ENCODE results near the gene NLN. TPM values are rescaled to one million over a fixed set of nuclear protein-coding genes. Genes with fewer than 3 reads are reported as not detected.
"Not testable (repeated sequence)": the region's sequence is repeated elsewhere in the genome, so short reads cannot be mapped to it uniquely, and the experiment has no call there.

NLN gene
- total RNA-seq, 3 donors from 2014 or later: 12.8 to 15.7 (median 14.9) TPM

GRCh38 chr5:65767565-65767964, 45.6 kb downstream of the NLN start:
- no peak for DNase-seq (ENCODE audit: low spot score in 2 of 2)
- TF ChIP-seq POLR2A (IDR thresholded peaks at IDR 0.05): no peak
- TF ChIP-seq POLR2AphosphoS5 (IDR thresholded peaks at IDR 0.05): no peak
- no peak for TF ChIP-seq CTCF (IDR thresholded peaks at IDR 0.05)
- intact Hi-C loops (cut with DNase I; ENCODE audit: low total_unique reads): no loop called here
- Histone ChIP-seq H3K4me1 (no peaks in the 10 kb centered on the region), H3K36me3 (no peaks in the 10 kb centered on the region), H3K27me3 (no peaks in the 10 kb centered on the region), H3K9me3 (no peaks in the 10 kb centered on the region), H3K27ac (no peak overlapping the region), H3K4me3 (no peak overlapping the region)

- no peak overlapping the region for H3K4me3 ChIP-seq
- intact Hi-C loops (cut with DNase I; ENCODE audit: low total_unique reads): no loop called here
- DNase-seq (ENCODE audit: low spot score in 2 of 2): no peak
- no peaks in the 10 kb centered on the region for H3K4me1 ChIP-seq
- no peaks in the 10 kb centered on the region for H3K36me3 ChIP-seq
- H3K27ac ChIP-seq: no peak overlapping the region
- TF ChIP-seq POLR2A (IDR thresholded peaks at IDR 0.05) (no peak), POLR2AphosphoS5 (IDR thresholded peaks at IDR 0.05) (no peak), CTCF (IDR thresholded peaks at IDR 0.05) (no peak)
- H3K9me3 ChIP-seq: no peaks in the 10 kb centered on the region
- no peaks in the 10 kb centered on the region for H3K27me3 ChIP-seq
Observed at GRCh38 chr5:65768723-65769346, 46.8 kb downstream of the NLN start.

DNA sequence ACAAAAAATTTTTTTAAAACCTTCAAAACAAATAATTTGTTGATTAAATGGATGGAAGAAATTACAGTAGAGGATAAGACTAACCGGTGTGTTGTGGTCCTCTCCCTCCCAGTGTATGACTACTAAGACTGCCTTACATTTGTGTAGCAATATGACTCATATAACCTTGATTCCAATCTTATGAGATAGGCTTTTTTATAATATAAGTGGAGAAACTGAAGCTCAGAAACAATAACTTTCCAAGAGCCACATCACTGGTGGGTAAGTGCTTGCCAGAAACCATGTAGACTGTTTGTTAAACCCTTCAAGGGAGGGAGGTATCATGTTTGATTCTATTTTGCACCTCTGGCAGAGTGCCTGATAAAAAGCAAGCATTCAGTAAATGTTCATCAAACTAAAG, 47.5 kb downstream of the NLN start:
- Histone ChIP-seq H3K27me3 (no peaks in the 10 kb centered on the region), H3K9me3 (no peaks in the 10 kb centered on the region), H3K4me3 (no peak overlapping the region), H3K4me1 (no peaks in the 10 kb centered on the region), H3K36me3 (no peaks in the 10 kb centered on the region), H3K27ac (no peak overlapping the region)
- intact Hi-C loops (cut with DNase I; ENCODE audit: low total_unique reads): no loop called here
- TF ChIP-seq POLR2AphosphoS5 (IDR thresholded peaks at IDR 0.05) (no peak), CTCF (IDR thresholded peaks at IDR 0.05) (no peak), POLR2A (IDR thresholded peaks at IDR 0.05) (no peak)
- no peak for DNase-seq (ENCODE audit: low spot score in 2 of 2)

DNA sequence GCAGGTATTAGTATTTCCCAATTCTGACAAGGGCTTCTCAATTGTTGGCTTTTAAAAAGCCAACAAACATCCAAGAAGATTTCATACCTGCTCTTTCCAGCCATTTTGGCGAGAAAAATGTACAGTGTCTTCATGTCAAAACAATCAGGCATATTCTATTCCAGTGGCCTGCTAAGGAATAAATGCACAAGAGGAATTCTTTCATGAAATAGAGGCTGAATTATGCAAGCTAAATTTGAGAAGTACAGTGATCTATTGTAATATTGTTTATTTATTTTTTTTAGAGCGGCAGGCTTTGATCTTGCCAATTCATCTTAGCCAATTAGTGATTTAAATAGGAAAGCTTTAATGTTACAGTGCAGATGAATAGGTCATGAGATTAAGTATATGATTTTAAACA, 49.3 kb downstream of the NLN start:
- Histone ChIP-seq H3K27me3 (no peaks in the 10 kb centered on the region), H3K4me3 (no peak overlapping the region), H3K9me3 (no peaks in the 10 kb centered on the region), H3K27ac (no peak overlapping the region), H3K4me1 (no peaks in the 10 kb centered on the region), H3K36me3 (no peaks in the 10 kb centered on the region)
- intact Hi-C loops (cut with DNase I; ENCODE audit: low total_unique reads): no loop called here
- TF ChIP-seq POLR2A (IDR thresholded peaks at IDR 0.05): no peak
- TF ChIP-seq CTCF (IDR thresholded peaks at IDR 0.05): no peak
- TF ChIP-seq POLR2AphosphoS5 (IDR thresholded peaks at IDR 0.05): no peak
- DNase-seq (ENCODE audit: low spot score in 2 of 2): no peak

DNA sequence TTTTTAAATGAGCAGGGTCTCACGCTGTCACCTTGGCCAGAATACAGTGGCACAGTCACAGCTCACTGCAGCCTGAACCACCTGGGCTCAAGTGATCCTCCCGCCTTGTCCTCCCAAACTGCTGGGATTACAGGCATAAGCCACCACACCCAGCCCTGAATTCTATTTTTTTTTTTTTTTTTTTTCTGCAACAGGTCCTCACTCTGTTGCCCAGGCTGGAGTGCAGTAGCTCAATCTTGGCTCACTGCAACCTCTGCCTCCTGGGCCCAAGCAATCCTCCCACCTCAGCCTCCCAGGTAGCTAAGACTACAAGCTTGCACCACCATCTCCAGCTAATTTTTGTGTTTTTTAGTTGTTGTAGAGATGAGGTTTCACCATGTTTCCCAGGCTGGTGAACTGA, 51.0 kb downstream of the NLN start:
- H3K27ac ChIP-seq; H3K9me3 ChIP-seq; H3K27me3 ChIP-seq; DNase-seq (ENCODE audit: low spot score in 2 of 2); H3K36me3 ChIP-seq; H3K4me3 ChIP-seq; intact Hi-C loops (cut with DNase I; ENCODE audit: low total_unique reads); H3K4me1 ChIP-seq: not testable (repeated sequence)

DNA sequence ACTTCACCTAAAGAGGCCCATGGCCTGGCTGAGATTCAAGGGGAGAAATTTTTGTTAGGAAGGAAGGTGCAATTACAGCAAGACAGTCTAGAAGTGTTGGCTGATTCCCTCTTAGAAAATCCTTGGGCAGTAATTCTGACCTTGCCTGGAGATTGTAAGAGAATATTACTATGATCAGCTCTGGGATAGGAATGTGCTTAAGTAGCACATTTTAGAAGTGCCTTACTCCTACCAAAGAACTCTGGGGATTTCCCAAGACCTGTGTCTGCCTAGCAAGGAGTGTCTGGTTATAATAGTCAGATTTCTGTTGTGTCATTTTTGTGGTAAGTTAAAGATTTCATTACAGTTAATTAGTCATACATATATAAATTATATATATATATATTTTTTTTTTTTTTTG, 52.3 kb downstream of the NLN start:
- no peak for DNase-seq (ENCODE audit: low spot score in 2 of 2)
- intact Hi-C loops (cut with DNase I; ENCODE audit: low total_unique reads): no loop called here
- no peak for TF ChIP-seq POLR2A (IDR thresholded peaks at IDR 0.05)
- no peak for TF ChIP-seq POLR2AphosphoS5 (IDR thresholded peaks at IDR 0.05)
- TF ChIP-seq CTCF (IDR thresholded peaks at IDR 0.05): no peak
- no peak overlapping the region for H3K4me3 ChIP-seq
- no peaks in the 10 kb centered on the region for H3K9me3 ChIP-seq
- no peaks in the 10 kb centered on the region for H3K4me1 ChIP-seq
- no peaks in the 10 kb centered on the region for H3K27me3 ChIP-seq
- H3K36me3 ChIP-seq: no peaks in the 10 kb centered on the region
- H3K27ac ChIP-seq: no peak overlapping the region

All from breast epithelium (tissue), 4 donors.